Measurements from ENCODE around the gene FLT1.

DNA sequence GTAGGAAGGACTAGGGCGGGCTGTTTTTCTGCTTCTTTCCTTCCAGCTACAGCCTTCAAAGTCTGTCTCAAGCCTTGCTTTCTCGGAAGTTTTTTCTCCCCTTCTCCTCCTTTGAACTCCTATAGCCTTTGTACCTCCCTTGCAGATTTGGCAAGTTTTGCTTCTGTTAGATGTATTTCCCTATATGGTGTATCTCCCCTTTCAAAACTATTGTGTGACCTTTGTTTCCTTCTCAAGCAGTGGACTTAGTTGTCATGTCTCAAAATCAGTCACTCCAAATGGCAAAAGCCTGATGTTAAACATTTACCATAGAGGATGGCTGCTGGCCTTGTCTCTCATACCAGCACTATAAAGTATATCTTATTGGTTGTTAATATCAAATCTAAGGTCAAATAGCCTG is 152.7 kb downstream of the FLT1 start:
- TF ChIP-seq CTCF (optimal IDR thresholded peaks at IDR 0.05 in 1 of 3, IDR thresholded peaks at IDR 0.05 in 1 of 3, conservative IDR thresholded peaks at IDR 0.05 in 1 of 3; ENCODE audit: extremely low read depth in 1 of 3, insufficient read depth in 2 of 3, low read length in 3 of 3) (no peak), EZH2 (IDR thresholded peaks at IDR 0.05; ENCODE audit: low read length) (no peak)
